Sigmoid colon (tissue), 4 donors: Measurements from ENCODE around the gene MSL2.

Experiments
- POLR2A ChIP-seq, 2 donors: fragments of 450-650 bp; IDR thresholded peaks; one replicate each; pipeline ENCODE4 v1.6.1; 2016; ENCODE audit warnings: antibody characterized with exemption in 2 of 2, mild to moderate bottlenecking in 2 of 2, moderate library complexity in 2 of 2
- POLR2AphosphoS5 ChIP-seq, 4 donors: sonication (generic); formaldehyde crosslinking; IDR thresholded peaks; one replicate each; pipeline ENCODE4 v1.6.1; 2017; ENCODE audit warnings: antibody characterized with exemption in 4 of 4
- TF ChIP-seq, protein P1 (sequence below), 4 experiments: fragments of 450-650 bp in 3 of 4; fragments of 200-600 bp in 1 of 4; IDR thresholded peaks; one replicate each; pipeline ENCODE4 v1.5.1; 2016 to 2019; ENCODE audit warnings: antibody characterized with exemption in 4 of 4, mild to moderate bottlenecking in 3 of 4, moderate library complexity in 2 of 4

DNA sequence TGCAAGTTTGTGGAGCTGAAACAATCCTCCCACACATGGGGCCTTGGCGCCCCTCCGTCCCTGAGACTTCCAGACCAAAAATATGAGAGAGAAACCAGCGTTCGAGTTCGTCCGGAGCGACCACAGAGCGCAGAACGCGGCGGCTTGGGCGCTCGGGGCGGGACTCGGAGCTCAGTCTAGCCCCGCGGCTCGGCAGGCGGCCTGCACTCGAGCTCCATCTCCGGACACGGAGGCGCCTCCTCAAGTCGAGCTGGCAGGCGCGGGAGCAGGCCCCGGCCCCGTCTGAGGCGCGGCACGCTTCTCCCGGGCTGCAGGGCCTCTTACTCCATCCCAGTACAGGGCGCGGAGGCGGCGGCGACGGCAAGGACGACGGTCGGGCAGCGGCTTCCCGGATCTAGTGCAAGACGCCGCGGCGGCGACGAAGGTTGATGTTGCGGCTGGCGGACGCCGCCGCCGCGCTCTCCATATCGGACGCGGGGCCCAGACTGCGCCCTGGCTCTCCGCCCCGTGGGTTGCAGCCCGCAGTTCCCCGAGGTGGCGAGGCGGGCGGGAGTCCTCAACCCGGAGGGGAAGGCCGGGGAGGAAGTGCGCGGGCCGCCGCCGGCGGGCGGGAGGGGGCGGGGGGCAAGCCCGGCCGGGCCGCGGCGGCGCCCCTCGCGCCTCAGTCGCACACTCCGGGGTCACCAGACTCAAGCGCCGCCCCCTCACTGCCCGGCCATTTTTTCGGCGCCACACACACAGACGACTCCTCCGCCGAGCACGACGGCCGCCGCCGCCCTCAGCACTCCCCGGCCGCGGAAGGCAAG lies 674 bp downstream of the MSL2 start:
- TF ChIP-seq, protein P1, sequence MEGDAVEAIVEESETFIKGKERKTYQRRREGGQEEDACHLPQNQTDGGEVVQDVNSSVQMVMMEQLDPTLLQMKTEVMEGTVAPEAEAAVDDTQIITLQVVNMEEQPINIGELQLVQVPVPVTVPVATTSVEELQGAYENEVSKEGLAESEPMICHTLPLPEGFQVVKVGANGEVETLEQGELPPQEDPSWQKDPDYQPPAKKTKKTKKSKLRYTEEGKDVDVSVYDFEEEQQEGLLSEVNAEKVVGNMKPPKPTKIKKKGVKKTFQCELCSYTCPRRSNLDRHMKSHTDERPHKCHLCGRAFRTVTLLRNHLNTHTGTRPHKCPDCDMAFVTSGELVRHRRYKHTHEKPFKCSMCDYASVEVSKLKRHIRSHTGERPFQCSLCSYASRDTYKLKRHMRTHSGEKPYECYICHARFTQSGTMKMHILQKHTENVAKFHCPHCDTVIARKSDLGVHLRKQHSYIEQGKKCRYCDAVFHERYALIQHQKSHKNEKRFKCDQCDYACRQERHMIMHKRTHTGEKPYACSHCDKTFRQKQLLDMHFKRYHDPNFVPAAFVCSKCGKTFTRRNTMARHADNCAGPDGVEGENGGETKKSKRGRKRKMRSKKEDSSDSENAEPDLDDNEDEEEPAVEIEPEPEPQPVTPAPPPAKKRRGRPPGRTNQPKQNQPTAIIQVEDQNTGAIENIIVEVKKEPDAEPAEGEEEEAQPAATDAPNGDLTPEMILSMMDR (IDR thresholded peaks at IDR 0.05) = no peak
- TF ChIP-seq POLR2A (IDR thresholded peaks at IDR 0.05) (no peak), POLR2AphosphoS5 (IDR thresholded peaks at IDR 0.05) (peak in 3 of 4 donors; percentile 52 to 66 (median 55))
